ENCODE measurements around the gene CDH26.

The CDH26 gene

DNA sequence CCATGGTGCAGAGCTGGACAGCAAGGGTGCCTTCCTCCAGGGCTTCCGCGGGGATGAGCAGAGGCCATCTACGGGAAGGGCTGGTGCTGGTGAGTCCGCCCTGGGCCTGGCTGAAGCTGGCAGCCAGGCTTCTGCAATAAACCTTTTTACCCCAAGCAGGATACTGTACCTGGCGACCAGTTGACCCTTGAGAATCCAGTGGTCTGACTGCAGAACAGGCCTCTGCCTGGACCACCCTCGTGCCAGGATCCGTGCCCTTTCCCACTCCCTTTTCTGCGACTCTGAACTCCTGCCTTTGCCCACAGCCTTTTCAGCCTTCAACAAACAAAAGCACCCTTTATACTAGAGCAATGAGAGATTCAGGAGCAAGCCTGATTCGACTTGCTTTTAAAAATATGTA, 18.9 kb downstream of the CDH26 start:
- H3K4me3 ChIP-seq (replicated peaks; ENCODE audit: low read depth, low read length), result no peak overlapping the region
- TF ChIP-seq, protein P1, sequence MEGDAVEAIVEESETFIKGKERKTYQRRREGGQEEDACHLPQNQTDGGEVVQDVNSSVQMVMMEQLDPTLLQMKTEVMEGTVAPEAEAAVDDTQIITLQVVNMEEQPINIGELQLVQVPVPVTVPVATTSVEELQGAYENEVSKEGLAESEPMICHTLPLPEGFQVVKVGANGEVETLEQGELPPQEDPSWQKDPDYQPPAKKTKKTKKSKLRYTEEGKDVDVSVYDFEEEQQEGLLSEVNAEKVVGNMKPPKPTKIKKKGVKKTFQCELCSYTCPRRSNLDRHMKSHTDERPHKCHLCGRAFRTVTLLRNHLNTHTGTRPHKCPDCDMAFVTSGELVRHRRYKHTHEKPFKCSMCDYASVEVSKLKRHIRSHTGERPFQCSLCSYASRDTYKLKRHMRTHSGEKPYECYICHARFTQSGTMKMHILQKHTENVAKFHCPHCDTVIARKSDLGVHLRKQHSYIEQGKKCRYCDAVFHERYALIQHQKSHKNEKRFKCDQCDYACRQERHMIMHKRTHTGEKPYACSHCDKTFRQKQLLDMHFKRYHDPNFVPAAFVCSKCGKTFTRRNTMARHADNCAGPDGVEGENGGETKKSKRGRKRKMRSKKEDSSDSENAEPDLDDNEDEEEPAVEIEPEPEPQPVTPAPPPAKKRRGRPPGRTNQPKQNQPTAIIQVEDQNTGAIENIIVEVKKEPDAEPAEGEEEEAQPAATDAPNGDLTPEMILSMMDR (IDR thresholded peaks at IDR 0.05; ENCODE audit: low read length, missing control alignments), result no peak
- DNase-seq (ENCODE audit: low read depth), result no peak

DNA sequence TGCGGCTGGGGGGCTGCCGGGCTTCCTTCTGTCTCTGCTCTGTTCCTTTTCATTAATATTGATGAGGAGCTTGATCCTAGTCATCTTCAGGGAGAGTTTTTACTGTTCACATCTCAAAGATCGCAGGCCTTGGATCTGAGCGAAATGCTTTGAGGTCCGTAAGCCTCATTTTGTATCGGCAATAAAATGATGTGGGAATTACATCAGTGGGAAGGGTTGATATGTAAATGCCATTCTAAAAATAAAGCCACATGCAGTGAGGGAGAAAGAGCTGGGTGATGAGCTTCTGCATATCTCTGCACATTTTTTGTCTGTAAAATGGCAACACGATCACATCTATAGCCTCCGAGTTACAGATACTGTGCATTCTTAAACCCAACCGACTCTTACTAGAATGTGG, 24.9 kb downstream of the CDH26 start:
- H3K4me3 ChIP-seq (replicated peaks; ENCODE audit: low read depth, low read length), result no peak overlapping the region
- no peak for DNase-seq (ENCODE audit: low read depth)
- TF ChIP-seq, protein P1 (IDR thresholded peaks at IDR 0.05; ENCODE audit: low read length, missing control alignments), result no peak

DNA sequence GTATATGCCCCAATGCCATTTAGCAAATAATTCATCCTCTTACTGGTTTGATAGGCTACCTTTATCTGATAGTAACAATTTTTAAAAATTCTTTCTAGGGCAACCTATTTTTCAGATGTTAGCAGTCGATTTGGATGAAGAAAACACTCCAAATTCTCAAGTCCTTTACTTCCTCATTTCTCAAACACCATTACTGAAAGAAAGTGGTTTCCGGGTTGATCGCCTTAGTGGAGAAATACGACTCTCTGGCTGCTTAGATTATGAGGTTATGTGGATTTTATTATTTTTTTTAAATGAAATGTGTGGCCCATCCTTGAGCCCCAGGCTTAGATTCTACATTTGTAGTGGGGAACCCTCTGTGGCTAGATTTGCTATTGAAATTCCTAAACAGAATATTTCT, 26.3 kb downstream of the CDH26 start:
- no peak overlapping the region for H3K4me3 ChIP-seq (replicated peaks; ENCODE audit: low read depth, low read length)
- DNase-seq (ENCODE audit: low read depth), result no peak
- TF ChIP-seq, protein P1 (IDR thresholded peaks at IDR 0.05; ENCODE audit: low read length, missing control alignments), result no peak

DNA sequence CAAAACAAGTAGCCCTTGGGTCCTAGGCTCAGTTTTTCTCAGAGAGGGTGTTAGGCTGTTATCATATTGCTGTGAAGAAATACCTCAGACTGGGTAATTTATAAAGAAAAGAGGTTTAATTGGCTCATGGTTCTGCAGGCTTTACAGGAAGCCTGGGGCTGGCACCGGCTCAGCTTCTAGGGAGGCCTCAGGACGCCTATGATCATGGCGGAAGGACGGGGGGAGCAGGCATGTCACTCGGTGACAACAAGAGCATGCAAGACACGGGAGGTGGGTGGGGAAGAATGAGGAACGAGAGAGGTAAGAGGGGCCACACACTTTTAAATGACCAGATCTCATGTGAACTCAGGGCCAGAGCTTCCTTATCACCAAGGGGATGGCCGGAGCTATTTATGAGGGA, 26.9 kb downstream of the CDH26 start:
- TF ChIP-seq, protein P1 (IDR thresholded peaks at IDR 0.05; ENCODE audit: low read length, missing control alignments), result no peak
- DNase-seq (ENCODE audit: low read depth), result no peak
- H3K4me3 ChIP-seq (replicated peaks; ENCODE audit: low read depth, low read length), result no peak overlapping the region

DNA sequence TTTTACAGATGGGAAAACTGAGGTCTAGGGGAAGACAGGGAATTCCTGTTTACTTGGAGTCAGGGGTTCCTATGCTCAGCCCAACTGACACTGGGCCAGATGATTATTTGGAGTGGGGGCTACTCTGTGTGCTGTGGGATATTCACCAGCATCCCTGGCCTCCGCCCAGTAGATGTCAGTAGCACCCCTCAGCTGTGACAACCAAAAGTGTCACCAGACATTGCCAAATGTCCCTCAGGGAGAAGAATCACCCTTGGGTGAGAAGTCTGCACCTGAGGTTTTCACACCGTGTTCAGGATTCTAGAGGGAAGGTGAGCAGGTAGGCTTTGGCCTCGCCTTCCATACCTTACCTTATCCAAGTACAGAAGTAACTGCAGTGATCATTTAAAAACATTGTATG, 27.6 kb downstream of the CDH26 start:
- no peak for DNase-seq (ENCODE audit: low read depth)
- H3K4me3 ChIP-seq (replicated peaks; ENCODE audit: low read depth, low read length), result no peak overlapping the region
- TF ChIP-seq, protein P1 (IDR thresholded peaks at IDR 0.05; ENCODE audit: low read length, missing control alignments), result no peak

DNA sequence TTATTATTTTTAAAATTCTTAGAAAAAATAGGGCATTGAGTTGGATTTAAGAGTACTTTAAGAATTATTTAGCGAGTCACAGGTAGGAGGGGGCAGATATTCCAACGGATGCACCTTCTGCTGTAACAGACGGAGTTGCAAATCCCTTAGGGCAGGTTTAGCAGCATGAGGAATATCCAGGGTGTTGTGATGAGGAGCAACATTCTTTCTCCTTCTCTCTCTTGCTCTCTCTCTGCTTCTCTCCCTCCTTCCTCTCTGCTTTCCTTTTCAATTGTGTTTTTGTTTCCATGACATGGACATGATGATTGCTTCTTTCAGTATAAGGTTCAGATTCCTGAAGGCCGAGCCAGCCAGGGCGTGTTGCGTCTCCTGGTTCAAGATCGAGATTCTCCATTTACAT, 28.9 kb downstream of the CDH26 start:
- no peak for DNase-seq (ENCODE audit: low read depth)
- no peak overlapping the region for H3K4me3 ChIP-seq (replicated peaks; ENCODE audit: low read depth, low read length)
- TF ChIP-seq, protein P1 (IDR thresholded peaks at IDR 0.05; ENCODE audit: low read length, missing control alignments), result no peak

DNA sequence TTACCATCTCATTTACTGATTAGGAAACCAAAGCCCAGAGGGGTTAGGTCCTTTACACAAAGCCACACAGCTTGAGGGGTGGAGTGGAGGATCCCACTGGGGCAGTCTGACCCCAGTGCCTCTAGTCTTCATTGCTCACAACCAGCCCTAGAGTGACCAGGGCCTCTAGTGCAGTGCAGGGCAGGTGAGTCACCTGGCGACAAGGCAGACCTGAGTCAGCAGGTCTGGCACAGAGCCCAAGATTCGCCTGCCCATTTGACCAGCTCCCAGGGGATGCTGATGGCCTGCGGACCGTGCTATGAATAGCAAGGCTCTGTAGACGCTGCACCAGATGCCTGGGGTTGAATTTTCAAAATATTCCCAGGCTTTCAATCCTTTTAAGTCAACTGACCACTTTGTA, 29.9 kb downstream of the CDH26 start:
- TF ChIP-seq, protein P1 (IDR thresholded peaks at IDR 0.05; ENCODE audit: low read length, missing control alignments), result no peak
- DNase-seq (ENCODE audit: low read depth), result no peak
- H3K4me3 ChIP-seq (replicated peaks; ENCODE audit: low read depth, low read length), result no peak overlapping the region

All from fibroblast of pulmonary artery (primary cell).